GM12872 (cell line): ENCODE measurements around the gene MEF2A.

Source experiments
- TF ChIP-seq, protein P1 (sequence below): IDR thresholded peaks from 3 replicates; pipeline ENCODE4 v1.5.1; 2011; ENCODE audit warnings: low read depth, mild to moderate bottlenecking, low read length, moderate library complexity; ENCODE audit not compliant: insufficient read depth

MEF2A gene

GRCh38 chr15:99592145-99592791, 26.5 kb downstream of the MEF2A start:
- TF ChIP-seq, protein P1, sequence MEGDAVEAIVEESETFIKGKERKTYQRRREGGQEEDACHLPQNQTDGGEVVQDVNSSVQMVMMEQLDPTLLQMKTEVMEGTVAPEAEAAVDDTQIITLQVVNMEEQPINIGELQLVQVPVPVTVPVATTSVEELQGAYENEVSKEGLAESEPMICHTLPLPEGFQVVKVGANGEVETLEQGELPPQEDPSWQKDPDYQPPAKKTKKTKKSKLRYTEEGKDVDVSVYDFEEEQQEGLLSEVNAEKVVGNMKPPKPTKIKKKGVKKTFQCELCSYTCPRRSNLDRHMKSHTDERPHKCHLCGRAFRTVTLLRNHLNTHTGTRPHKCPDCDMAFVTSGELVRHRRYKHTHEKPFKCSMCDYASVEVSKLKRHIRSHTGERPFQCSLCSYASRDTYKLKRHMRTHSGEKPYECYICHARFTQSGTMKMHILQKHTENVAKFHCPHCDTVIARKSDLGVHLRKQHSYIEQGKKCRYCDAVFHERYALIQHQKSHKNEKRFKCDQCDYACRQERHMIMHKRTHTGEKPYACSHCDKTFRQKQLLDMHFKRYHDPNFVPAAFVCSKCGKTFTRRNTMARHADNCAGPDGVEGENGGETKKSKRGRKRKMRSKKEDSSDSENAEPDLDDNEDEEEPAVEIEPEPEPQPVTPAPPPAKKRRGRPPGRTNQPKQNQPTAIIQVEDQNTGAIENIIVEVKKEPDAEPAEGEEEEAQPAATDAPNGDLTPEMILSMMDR = no peak

DNA sequence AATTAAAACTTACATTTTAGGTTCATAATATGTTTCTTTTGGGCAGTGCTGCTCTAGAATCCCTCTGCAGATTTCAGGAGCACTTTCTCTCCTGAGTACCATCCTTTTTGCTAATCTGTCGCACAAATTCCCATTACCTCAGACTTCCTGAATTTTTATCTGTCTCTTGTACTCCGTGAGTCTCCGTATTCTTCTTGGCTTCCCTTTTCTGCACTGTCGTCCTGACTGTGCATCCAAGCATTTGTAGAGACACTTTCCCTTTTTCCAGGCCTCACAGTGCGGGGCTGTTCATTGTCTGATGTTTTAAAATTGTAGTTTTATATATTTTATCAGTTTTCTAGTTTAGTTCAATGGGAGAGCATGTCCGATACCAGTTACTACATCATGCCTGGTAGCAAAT, 27.3 kb downstream of the MEF2A start:
- TF ChIP-seq, protein P1 = no peak

GRCh38 chr15:99594916-99595315, 29.1 kb downstream of the MEF2A start:
- TF ChIP-seq, protein P1 = no peak

DNA sequence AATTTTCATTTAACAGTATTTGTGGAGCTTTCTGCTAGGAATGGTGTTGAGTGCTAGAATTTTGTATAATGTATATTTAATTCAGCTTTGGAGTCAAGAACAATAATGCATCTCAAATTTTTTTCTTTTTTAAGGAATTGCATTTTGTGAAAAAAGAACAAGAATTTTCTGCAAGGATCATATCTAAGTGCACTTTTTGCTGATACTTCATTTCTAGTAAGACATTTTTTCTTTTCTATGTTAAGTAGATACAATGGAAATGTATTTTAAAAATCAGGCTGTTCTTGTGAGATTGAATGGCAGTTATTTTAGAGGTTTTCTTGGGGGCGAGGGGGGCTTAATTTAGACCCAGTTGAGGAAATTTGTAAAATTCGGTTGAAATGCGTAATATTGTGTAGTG, 32.5 kb downstream of the MEF2A start:
- TF ChIP-seq, protein P1 = no peak

GRCh38 chr15:99603828-99604227, 38.0 kb downstream of the MEF2A start:
- TF ChIP-seq, protein P1 = no peak

DNA sequence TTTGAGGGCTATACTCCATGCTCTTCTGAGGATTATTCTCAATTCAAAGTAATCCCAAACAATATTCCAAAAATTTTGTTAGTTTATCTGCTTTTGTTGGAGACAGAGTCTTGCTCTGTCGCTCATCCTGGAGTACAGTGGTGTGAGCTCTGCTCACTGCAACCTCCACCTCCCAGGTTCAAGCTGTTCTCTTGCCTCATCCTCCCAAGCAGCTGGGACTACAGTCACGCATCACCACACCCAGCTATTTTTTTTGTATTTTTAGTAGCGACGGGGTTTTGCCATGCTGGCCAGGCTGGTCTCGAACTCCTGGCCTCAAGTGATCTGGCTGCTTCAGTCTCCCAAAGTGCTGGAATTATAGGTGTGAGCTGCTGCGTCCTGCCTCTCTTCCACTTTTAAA, 39.1 kb downstream of the MEF2A start:
- TF ChIP-seq, protein P1 = no peak

- TF ChIP-seq, protein P1 = no peak
These were observed 39.7 kb downstream of the MEF2A start for GRCh38 chr15:99605490-99605931.
